ENCODE data around the gene PRDM10.

The PRDM10 gene

GRCh38 chr11:129946256-129946655 is 56.4 kb downstream of the PRDM10 start:
- no peak for DNase-seq (ENCODE audit: low read depth)

- no peak for DNase-seq (ENCODE audit: low read depth)
These were observed 57.3 kb downstream of the PRDM10 start for GRCh38 chr11:129945373-129945772.

GRCh38 chr11:129944696-129945095 is 57.9 kb downstream of the PRDM10 start:
- DNase-seq (ENCODE audit: low read depth), result no peak

- no peak for DNase-seq (ENCODE audit: low read depth)
These were observed 59.6 kb downstream of the PRDM10 start for GRCh38 chr11:129943036-129943435.

GRCh38 chr11:129939510-129939909 is 63.1 kb downstream of the PRDM10 start:
- DNase-seq (ENCODE audit: low read depth), result no peak

- no peak for DNase-seq (ENCODE audit: low read depth)
These were observed 63.9 kb downstream of the PRDM10 start for GRCh38 chr11:129938764-129939163.

GRCh38 chr11:129937592-129938238 is 64.9 kb downstream of the PRDM10 start:
- no peak for DNase-seq (ENCODE audit: low read depth)

GRCh38 chr11:129935723-129936122 is 66.9 kb downstream of the PRDM10 start:
- DNase-seq (ENCODE audit: low read depth), result no peak

- no peak for DNase-seq (ENCODE audit: low read depth)
These were observed 68.7 kb downstream of the PRDM10 start for GRCh38 chr11:129933891-129934290.

GRCh38 chr11:129933262-129933661 is 69.4 kb downstream of the PRDM10 start:
- DNase-seq (ENCODE audit: low read depth), result no peak

GRCh38 chr11:129932381-129933067 is 70.1 kb downstream of the PRDM10 start:
- DNase-seq (ENCODE audit: low read depth), result no peak

GRCh38 chr11:129930743-129931142 is 71.9 kb downstream of the PRDM10 start:
- DNase-seq (ENCODE audit: low read depth), result no peak

- no peak for DNase-seq (ENCODE audit: low read depth)
These were observed 72.3 kb downstream of the PRDM10 start for GRCh38 chr11:129930296-129930695.

- DNase-seq (ENCODE audit: low read depth), result no peak
These were observed 72.9 kb downstream of the PRDM10 start for GRCh38 chr11:129929721-129930120.

GRCh38 chr11:129928923-129929692 is 73.5 kb downstream of the PRDM10 start:
- DNase-seq (ENCODE audit: low read depth), result no peak

- no peak for DNase-seq (ENCODE audit: low read depth)
These were observed 80.0 kb downstream of the PRDM10 start for GRCh38 chr11:129922674-129923073.

- no peak for DNase-seq (ENCODE audit: low read depth)
These were observed 84.3 kb downstream of the PRDM10 start for GRCh38 chr11:129918361-129918760.

- DNase-seq (ENCODE audit: low read depth), result no peak
These were observed 85.4 kb downstream of the PRDM10 start for GRCh38 chr11:129917231-129917630.

GRCh38 chr11:129911298-129911697 is 91.3 kb downstream of the PRDM10 start:
- no peak for DNase-seq (ENCODE audit: low read depth)

- DNase-seq (ENCODE audit: low read depth), result no peak
These were observed 92.3 kb downstream of the PRDM10 start for GRCh38 chr11:129910360-129910759.

GRCh38 chr11:129905402-129905801 is 97.2 kb downstream of the PRDM10 start:
- DNase-seq (ENCODE audit: low read depth), result no peak

- no peak for DNase-seq (ENCODE audit: low read depth)
These were observed 106.6 kb downstream of the PRDM10 start for GRCh38 chr11:129896062-129896461.
